ENCODE measurements around the gene TPT1. TPM values are rescaled to one million over a fixed set of nuclear protein-coding genes. Genes with fewer than 3 reads are reported as not detected.

Gene TPT1
- total and polyA plus RNA-seq, 2 donors (not counting 1 experiment from before 2014, with no cell fraction given), result 2,507 to 4,871 TPM

DNA sequence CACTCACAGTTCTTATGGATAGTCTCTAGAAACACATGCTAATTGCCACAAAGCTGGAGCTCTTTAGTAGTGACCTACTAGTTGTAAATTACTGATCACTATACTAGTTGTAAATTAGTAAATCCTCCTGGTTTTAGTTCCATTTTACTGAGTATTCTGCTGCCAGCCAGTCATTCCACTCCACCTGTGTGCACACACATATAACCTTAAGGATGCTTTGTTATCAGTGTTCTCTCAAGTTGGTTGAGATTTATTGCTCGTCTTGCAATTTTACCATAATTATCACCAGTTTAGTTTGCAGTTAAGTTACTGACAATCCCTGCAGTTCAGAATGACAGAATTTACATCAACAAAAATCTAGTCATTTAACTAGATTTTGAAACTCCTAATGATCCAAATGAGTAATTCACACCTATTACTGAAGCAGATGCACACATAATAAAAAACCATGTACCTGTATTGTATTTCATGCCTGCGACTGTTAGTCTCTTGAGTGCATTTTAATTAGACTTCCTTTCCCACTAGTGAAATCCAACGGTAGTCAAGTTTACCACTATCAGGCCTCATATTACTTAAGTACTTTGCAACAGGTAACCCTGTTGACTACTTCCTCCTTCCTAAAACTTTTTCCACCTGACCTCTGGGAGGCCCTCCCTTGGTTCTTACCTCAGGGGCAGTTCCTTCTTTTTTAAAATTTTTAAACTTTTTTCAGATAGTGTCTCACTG, 7.6 kb downstream of the TPT1 start:
- WGBS (ENCODE audit: insufficient coverage), result 32% methylated on average over 2 of the region's 3 CpGs
- Mint-ChIP-seq H3K4me1 (peaks cover 68% of the 10 kb centered on the region), H3K9me3 (ENCODE audit: insufficient read depth) (no peaks in the 10 kb centered on the region), H3K4me3 (no peak overlapping the region), H3K27ac (peak overlapping the region; percentile 57), H3K27me3 (no peaks in the 10 kb centered on the region)
- Histone ChIP-seq H3K4me2 (replicated peaks; ENCODE audit: low read depth, low read length, poor library complexity, severe bottlenecking) (no peak overlapping the region), H3K4me3 (ENCODE audit: control extremely low read depth in 1 of 5, extremely low read depth in 1 of 5, insufficient read depth in 1 of 5, low read depth in 2 of 5, low read length in 4 of 5) (no peak overlapping the region), H4K20me1 (ENCODE audit: control insufficient read depth, insufficient read depth, low read length, poor library complexity, severe bottlenecking) (peaks cover 26% of the 10 kb centered on the region), H3K9me3 (ENCODE audit: control extremely low read depth in 1 of 3, control insufficient read depth in 2 of 3, insufficient read depth in 1 of 3, low read length in 2 of 3) (no peaks in the 10 kb centered on the region), H2AFZ (ENCODE audit: insufficient read depth, low read depth, low read length, poor library complexity, severe bottlenecking) (no peak overlapping the region), H3K36me3 (replicated peaks in 1 of 2; ENCODE audit: control extremely low read depth in 1 of 2, control insufficient read depth in 1 of 2, extremely low read depth in 1 of 2, insufficient read depth in 2 of 2, low read length in 1 of 2) (peaks cover 2 to 35% of the 10 kb centered on the region in 2 experiments), H3K9ac (ENCODE audit: low read length) (no peak overlapping the region), H3K27ac (ENCODE audit: low read length in 2 of 2) (no peak overlapping the region), H3K79me2 (ENCODE audit: control insufficient read depth, insufficient read depth, low read length) (peaks cover 4% of the 10 kb centered on the region), H3K4me1 (ENCODE audit: control insufficient read depth in 2 of 2, insufficient read depth in 2 of 2, low read length in 2 of 2) (peaks cover 28 to 35% of the 10 kb centered on the region in 2 donors), H3K27me3 (replicated peaks in 1 of 4; ENCODE audit: control extremely low read depth in 1 of 4, control insufficient read depth in 3 of 4, insufficient read depth in 4 of 4, low read length in 3 of 4) (no peaks in the 10 kb centered on the region)
- no peak for ATAC-seq (ENCODE audit: low read depth)
- intact Hi-C loops (cut with micrococcal nuclease), result no loop called here
- POLR2A ChIA-PET, result interaction anchor here (0.5 kb wide), 1 partner anchor 19 kb away, joined by 4 read pairs; no protein-coding TSS in a partner anchor
- TF ChIP-seq, protein P1, sequence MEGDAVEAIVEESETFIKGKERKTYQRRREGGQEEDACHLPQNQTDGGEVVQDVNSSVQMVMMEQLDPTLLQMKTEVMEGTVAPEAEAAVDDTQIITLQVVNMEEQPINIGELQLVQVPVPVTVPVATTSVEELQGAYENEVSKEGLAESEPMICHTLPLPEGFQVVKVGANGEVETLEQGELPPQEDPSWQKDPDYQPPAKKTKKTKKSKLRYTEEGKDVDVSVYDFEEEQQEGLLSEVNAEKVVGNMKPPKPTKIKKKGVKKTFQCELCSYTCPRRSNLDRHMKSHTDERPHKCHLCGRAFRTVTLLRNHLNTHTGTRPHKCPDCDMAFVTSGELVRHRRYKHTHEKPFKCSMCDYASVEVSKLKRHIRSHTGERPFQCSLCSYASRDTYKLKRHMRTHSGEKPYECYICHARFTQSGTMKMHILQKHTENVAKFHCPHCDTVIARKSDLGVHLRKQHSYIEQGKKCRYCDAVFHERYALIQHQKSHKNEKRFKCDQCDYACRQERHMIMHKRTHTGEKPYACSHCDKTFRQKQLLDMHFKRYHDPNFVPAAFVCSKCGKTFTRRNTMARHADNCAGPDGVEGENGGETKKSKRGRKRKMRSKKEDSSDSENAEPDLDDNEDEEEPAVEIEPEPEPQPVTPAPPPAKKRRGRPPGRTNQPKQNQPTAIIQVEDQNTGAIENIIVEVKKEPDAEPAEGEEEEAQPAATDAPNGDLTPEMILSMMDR (IDR thresholded peaks at IDR 0.05), result no peak
- TF ChIP-seq EZH2 (IDR thresholded peaks at IDR 0.05; ENCODE audit: borderline replicate concordance, insufficient read depth, low read depth, low read length, poor library complexity, severe bottlenecking), result no peak
- no peak for DNase-seq
- CTCF ChIA-PET, result no interaction called here

DNA sequence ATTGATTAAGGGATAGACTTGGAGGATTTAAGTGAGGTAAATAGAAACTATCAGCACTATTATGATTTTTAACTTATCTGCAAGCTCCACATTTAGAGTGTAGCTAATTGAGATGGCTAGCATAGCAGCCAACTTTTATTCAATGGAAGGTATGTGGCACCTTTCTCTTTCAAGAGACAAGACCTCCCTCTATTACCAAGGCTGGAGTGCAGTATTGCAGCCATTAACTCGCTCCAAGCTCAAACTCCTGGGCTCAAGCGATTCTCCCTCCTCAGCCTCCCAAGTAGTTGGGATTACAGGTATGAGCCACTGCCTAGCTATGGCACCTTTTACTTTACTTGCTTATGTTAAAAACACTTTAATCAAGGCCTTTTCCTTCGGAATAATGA, 8.2 kb downstream of the TPT1 start:
- H3K4me1 ChIP-seq (ENCODE audit: control insufficient read depth in 2 of 2, insufficient read depth in 2 of 2, low read length in 2 of 2), result peaks cover 23 to 29% of the 10 kb centered on the region in 2 donors
- no peak overlapping the region for H3K4me2 ChIP-seq (replicated peaks; ENCODE audit: low read depth, low read length, poor library complexity, severe bottlenecking)
- POLR2A ChIA-PET, result interaction anchor here (0.5 kb wide), 1 partner anchor 20 kb away, joined by 4 read pairs; no protein-coding TSS in a partner anchor
- H3K4me3 Mint-ChIP-seq, result no peak overlapping the region
- no peaks in the 10 kb centered on the region for H3K9me3 ChIP-seq (ENCODE audit: control extremely low read depth in 1 of 3, control insufficient read depth in 2 of 3, insufficient read depth in 1 of 3, low read length in 2 of 3)
- H3K4me1 Mint-ChIP-seq, result peaks cover 64% of the 10 kb centered on the region
- no peak overlapping the region for H2AFZ ChIP-seq (ENCODE audit: insufficient read depth, low read depth, low read length, poor library complexity, severe bottlenecking)
- H3K4me3 ChIP-seq (ENCODE audit: control extremely low read depth in 1 of 5, extremely low read depth in 1 of 5, insufficient read depth in 1 of 5, low read depth in 2 of 5, low read length in 4 of 5), result no peak overlapping the region
- no CpG with 5 or more reads among the region's 3 CpGs for WGBS (ENCODE audit: insufficient coverage)
- no peaks in the 10 kb centered on the region for H3K27me3 ChIP-seq (replicated peaks in 1 of 4; ENCODE audit: control extremely low read depth in 1 of 4, control insufficient read depth in 3 of 4, insufficient read depth in 4 of 4, low read length in 3 of 4)
- no peak for TF ChIP-seq EZH2 (IDR thresholded peaks at IDR 0.05; ENCODE audit: borderline replicate concordance, insufficient read depth, low read depth, low read length, poor library complexity, severe bottlenecking)
- TF ChIP-seq, protein P1 (IDR thresholded peaks at IDR 0.05), result no peak
- peaks cover 20% of the 10 kb centered on the region for H4K20me1 ChIP-seq (ENCODE audit: control insufficient read depth, insufficient read depth, low read length, poor library complexity, severe bottlenecking)
- no peak for DNase-seq
- no peak overlapping the region for H3K9ac ChIP-seq (ENCODE audit: low read length)
- H3K36me3 ChIP-seq (replicated peaks in 1 of 2; ENCODE audit: control extremely low read depth in 1 of 2, control insufficient read depth in 1 of 2, extremely low read depth in 1 of 2, insufficient read depth in 2 of 2, low read length in 1 of 2), result peaks cover 2 to 29% of the 10 kb centered on the region in 2 experiments
- intact Hi-C loops (cut with micrococcal nuclease), result no loop called here
- H3K27ac ChIP-seq (ENCODE audit: low read length in 2 of 2), result no peak overlapping the region
- H3K9me3 Mint-ChIP-seq (ENCODE audit: insufficient read depth), result no peaks in the 10 kb centered on the region
- no peaks in the 10 kb centered on the region for H3K27me3 Mint-ChIP-seq
- peak overlapping the region; percentile 37 for H3K27ac Mint-ChIP-seq
- H3K79me2 ChIP-seq (ENCODE audit: control insufficient read depth, insufficient read depth, low read length), result no peaks in the 10 kb centered on the region
- CTCF ChIA-PET, result interaction anchor here (2.3 kb wide), 1 partner anchor 23 kb away, joined by 8 read pairs; no protein-coding TSS in a partner anchor
- no peak for ATAC-seq (ENCODE audit: low read depth)
